HG02759 (cell line): ENCODE results near the gene KCNQ1.

Source experiments
- ATAC-seq: cut with Tn5 transposase; IDR thresholded peaks from one replicate; pipeline ENCODE4 v1.9.1; 2021; ENCODE audit warnings: mild to moderate bottlenecking, moderate library complexity; ENCODE audit not compliant: unreplicated experiment

The KCNQ1 gene

DNA sequence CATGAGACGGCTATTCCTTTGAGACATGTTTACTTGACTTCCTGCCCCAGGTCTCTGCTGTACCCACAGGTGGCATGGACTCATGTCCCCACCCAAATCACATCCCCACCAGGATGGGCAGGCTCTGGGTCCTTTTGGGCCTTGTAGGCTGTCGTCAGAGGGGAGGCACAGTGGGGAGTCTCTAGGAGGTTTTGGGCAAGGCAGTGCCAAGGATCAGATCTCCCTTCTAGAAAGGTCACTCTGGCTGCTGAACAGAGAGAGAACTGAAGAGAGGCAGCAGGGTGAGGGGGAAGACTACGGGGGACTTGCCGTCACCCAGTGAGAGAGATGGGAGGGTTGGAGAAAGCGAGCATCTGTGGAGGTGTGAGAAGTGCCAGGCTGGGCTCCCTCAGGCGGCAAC, 259.5 kb downstream of the KCNQ1 start:
- ATAC-seq: no peak

- no peak for ATAC-seq
Measured at GRCh38 chr11:2704896-2705606, 260.2 kb downstream of the KCNQ1 start.

GRCh38 chr11:2706321-2706720, 261.5 kb downstream of the KCNQ1 start:
- ATAC-seq: no peak

- ATAC-seq: no peak
Measured at GRCh38 chr11:2707736-2708135, 262.9 kb downstream of the KCNQ1 start.

GRCh38 chr11:2708151-2708581, 263.4 kb downstream of the KCNQ1 start:
- no peak for ATAC-seq

GRCh38 chr11:2708757-2709281, 264.0 kb downstream of the KCNQ1 start:
- no peak for ATAC-seq

DNA sequence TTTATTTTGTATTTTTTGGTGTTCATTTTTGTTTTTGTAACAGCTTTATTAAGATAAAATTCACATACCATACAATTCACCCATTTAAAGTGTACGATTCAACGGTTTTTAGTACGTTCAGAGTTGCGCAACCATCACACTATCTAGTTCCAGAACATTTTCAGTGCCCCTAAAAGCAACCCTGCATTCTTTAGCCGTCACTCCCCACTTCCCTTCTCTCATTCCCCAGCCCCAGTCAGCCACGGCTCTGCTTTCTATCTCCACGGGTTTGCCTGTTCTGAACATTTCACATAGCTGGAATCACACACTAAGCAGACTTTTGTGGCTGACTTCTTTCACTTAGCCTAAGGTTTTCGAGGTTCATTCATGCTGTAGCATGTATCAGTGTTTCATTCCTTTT, 264.6 kb downstream of the KCNQ1 start:
- ATAC-seq: no peak

DNA sequence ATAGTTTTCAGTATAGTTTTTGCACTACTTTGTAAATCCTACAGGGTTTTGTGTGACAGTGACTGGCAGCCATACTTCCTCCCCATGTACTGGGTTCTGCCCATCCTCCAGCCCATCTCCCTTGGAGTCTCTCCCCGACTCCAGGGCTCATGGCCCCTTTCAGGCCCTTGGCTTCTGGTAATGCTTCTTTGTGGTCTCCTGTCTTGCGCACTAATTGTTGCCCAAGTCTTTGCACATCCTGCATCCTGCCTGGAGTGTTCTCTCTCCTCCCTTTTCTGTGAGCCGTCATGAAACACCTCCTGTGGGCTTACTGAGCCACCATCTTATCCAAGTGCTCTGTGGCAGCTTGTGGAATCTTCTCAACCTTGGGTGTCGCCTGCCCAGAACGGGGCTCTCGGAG, 266.4 kb downstream of the KCNQ1 start:
- no peak for ATAC-seq

DNA sequence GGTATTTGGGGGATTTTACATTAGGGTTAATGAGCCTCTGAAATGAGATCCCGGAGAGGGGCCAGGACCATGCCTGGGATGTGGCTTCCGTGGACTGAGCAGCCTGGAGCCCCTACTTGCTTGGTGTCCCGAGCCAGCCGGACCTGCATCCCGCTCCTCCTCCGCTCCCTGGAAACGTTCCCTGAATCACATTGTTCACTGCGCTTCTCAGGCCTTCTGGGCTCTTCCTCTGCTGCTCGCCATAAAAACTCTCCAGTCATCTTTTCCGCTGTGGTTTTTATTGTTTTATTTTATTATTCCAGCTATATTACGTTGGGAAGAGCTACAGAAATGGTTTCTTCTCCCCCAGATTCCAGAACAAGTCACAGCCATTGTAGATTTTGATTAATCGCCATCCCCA, 268.3 kb downstream of the KCNQ1 start:
- ATAC-seq: no peak

DNA sequence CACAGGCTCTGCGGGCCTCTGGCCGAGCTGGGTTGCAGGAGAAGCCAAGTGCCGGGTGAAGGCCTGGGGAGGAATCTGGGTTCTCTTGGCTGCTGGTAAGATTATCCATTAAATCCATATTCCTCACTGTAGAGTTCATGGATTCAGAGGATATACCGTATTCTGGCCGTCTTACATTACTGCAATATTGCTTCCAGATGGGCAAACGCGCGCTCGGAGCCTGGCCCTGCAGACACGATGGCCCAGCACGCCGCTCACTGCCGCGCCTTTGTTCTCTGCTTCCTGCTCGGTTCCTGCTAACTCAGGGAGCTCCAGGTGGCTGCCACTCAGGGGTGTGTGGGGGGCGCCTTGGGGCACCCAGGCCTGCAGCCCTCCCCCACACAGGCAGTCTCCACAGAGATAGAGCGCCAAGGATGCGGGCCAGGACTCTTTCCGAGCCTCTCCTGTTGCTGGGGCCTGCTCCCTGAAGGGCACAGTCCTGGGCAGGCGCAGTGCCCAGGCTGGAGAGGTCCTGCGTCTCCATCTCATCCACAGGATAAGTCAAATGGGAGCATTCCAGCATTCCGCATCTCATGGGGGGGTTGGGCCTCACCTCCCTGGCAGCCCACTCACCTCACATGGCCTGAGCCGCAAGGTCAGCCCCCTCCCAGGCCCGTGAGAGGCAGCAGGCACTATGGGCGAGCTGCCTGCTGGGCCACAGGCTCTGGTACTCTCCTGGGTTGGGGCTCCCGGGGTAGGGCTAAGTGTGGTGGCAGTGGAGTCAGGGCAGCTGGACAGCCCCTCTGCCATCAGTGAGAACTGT, 269.1 kb downstream of the KCNQ1 start:
- no peak for ATAC-seq

DNA sequence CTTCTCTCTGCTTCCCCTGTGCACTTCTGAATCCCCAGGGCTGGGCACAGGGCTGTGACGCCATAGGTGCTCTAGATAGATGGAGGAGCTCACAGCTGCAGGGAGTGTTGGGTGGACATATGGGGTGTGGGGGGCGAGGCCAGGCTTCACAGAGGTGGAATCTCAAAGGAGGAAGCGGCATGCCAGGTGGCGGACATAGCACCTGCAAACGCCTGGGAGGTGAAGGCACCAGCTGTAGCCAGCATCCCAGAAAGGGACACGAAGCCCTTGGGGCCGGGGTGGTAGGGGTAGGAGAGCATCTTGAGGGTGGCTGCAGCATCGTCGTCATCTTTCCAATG, 269.6 kb downstream of the KCNQ1 start:
- no peak for ATAC-seq

DNA sequence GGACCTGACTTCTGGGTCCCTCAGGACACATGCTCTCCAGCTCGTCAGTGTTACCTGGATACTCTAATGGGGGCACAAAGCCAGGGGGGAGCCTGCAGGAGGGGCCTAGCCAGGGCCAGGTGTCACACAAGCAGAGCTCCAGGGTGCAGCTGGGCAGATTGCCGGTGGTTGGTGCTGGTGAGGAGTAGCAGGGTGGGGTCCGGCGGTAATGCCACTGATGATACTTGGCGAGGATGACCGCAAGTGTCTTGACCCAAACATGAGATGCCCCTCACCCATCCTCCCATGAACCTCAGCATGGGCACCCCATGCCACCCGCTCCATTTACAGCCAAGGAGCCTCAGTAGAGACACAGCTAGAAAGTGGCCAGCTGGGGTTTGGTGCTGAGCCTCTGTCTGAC, 270.1 kb downstream of the KCNQ1 start:
- no peak for ATAC-seq

GRCh38 chr11:2715716-2716350, 271.0 kb downstream of the KCNQ1 start:
- no peak for ATAC-seq

DNA sequence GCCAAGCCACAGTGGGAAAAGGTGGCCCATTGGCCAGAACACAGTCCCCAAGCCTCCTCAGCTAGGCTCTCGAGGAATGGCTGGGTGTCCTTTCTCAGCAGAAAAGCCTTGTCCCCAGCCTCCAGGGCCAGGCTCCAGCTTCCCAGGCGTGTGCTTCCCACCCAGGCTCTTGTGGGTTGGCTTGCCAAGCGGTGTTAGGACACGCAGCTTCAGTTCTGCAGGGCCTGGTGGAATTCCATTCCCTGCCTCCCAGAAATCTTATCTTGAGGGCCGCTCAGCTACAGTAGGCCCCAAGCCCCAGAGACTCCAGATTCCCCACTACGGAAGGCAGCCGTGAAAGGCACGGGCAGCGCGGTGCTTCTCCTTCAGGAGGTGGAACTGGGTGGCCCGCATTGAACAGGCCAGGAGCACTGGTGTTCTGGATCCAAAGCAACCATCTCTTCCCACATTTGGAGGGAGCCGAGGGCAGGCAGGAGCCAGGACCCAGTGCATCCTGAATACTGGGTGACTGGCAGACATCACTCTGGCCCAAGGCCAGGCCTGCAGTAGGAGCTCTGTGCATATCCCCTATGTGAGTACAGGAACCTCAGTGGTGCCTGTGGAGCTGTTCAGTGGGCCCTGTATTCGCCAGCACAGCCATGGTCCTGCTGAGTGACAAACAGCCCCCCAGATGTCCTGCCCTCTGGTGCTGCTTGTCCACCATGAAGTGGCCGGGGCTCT, 271.7 kb downstream of the KCNQ1 start:
- no peak for ATAC-seq

DNA sequence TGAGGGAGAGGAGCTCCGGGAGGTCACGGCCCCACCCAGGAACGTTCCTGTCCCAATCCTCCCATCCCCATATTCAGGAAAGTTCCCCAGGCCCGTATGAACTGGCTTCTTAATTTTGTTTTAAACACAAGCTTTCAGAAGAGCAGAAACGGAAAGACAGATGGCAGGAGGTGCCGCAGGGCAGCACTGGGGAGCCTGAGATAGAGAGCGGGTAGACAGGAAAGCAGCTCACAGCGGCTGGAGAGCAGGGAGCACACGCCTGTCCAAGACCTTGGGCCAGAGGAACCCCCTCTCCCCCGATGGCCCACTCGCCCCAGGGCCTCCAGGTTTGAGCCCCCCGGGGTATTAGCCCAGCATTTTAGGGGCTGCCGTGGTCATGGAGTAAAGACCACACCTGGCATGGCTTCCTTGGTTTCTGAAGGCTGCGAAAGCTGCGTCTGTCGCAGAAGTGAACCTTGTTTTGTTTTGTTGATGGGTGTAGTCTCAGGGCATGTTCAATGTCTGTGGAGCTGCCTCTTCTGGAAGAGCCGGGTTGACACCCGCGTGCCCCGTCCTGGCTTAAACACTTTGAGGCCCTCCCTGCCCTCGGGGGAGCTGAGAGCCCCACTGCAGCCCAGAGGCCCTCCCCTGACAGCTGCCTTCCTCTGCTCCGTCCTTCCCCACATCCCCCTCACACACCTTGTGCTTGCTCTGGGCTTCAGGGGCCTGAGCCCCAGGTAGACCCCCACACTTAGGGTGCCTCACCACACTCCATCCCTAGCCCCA, 272.9 kb downstream of the KCNQ1 start:
- ATAC-seq: no peak

GRCh38 chr11:2718817-2719438, 274.1 kb downstream of the KCNQ1 start:
- ATAC-seq: no peak

- no peak for ATAC-seq
Measured at GRCh38 chr11:2719831-2720590, 275.2 kb downstream of the KCNQ1 start.

DNA sequence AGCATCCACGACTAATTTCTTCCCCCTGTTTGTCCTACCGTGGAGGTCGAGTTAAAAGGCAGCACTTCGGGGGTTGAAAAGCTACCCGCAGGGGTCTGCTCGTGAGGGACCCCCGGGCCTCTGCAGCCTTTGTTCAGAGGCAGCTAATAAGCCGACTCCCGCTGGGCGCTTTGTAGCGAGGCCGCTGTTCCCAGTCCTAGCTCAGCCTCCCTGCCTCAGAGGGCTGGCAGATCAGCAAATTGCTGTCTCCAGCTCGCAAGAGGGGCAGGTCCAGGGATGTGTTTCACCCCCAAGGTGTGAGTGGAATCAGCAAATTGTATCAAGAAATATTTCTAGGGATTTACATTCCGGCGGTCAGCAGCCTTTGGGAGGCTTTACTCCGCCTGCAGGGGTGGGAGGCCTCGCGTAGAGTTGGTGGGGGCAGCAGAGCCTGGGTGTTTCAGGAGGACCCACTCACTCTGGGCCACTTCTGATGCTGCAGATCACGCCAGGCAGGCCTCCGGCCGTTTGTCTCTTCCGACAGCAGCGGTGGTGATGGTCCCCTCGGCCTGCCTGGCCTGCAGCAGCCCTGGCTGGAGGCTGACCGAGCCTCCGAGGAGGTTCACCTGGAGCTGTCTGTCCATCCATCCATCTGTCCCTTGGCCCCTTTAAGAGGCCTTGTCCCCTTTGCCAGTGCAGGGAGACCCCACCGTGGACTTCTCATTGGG, 276.6 kb downstream of the KCNQ1 start:
- no peak for ATAC-seq

GRCh38 chr11:2722955-2723354, 278.1 kb downstream of the KCNQ1 start:
- ATAC-seq: no peak
